ENCODE measurements around the gene TINCR. TPM values are rescaled to one million over a fixed set of nuclear protein-coding genes. Genes with fewer than 3 reads are reported as not detected.

Gene TINCR
- total RNA-seq, 1 donor from 2014 or later: not detected

DNA sequence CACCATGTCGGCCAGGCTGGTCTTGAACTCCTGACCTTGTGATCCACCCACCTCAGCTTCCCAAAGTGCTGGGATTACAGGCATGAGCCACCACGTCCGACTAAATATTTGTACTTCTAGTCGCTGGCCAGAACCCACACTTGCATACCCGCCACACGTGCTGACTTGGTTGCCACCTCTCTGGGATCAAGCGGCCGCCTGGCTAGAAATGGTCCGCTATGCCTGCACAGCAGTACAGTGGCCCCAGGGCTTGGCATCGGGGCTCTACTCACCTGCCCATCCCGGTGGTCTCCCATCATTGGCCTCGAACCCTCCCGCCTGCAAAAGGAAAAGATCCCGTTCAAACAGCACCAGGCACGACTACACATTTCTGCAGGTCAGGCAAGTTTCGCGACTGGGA is 23.7 kb upstream of the TINCR start:
- peaks cover 4% of the 10 kb centered on the region for H3K4me1 ChIP-seq
- no peaks in the 10 kb centered on the region for H3K9me3 ChIP-seq (replicated peaks)
- TF ChIP-seq CTCF (IDR thresholded peaks at IDR 0.05; ENCODE audit: borderline replicate concordance): no peak
- intact Hi-C loops (cut with micrococcal nuclease): no loop called here
- no peak for DNase-seq
- peaks cover 100% of the 10 kb centered on the region for H3K36me3 ChIP-seq
- H3K27ac ChIP-seq (replicated peaks): no peak overlapping the region
- H3K4me3 ChIP-seq: no peak overlapping the region
- H3K27me3 ChIP-seq (ENCODE audit: low read depth): no peaks in the 10 kb centered on the region

GRCh38 chr19:5590865-5591154 is 23.1 kb upstream of the TINCR start:
- Histone ChIP-seq H3K4me1 (peaks cover 10% of the 10 kb centered on the region), H3K4me3 (no peak overlapping the region), H3K9me3 (replicated peaks) (no peaks in the 10 kb centered on the region), H3K27ac (replicated peaks) (no peak overlapping the region), H3K36me3 (peaks cover 98% of the 10 kb centered on the region), H3K27me3 (ENCODE audit: low read depth) (no peaks in the 10 kb centered on the region)
- DNase-seq: no peak
- intact Hi-C loops (cut with micrococcal nuclease): no loop called here
- TF ChIP-seq CTCF (IDR thresholded peaks at IDR 0.05; ENCODE audit: borderline replicate concordance): no peak

GRCh38 chr19:5590151-5590864 is 22.6 kb upstream of the TINCR start:
- Histone ChIP-seq H3K9me3 (replicated peaks) (no peaks in the 10 kb centered on the region), H3K27ac (replicated peaks) (no peak overlapping the region), H3K4me3 (no peak overlapping the region), H3K27me3 (ENCODE audit: low read depth) (no peaks in the 10 kb centered on the region), H3K36me3 (peaks cover 93% of the 10 kb centered on the region), H3K4me1 (peaks cover 15% of the 10 kb centered on the region)
- intact Hi-C loops (cut with micrococcal nuclease): no loop called here
- no peak for DNase-seq
- TF ChIP-seq CTCF (IDR thresholded peaks at IDR 0.05; ENCODE audit: borderline replicate concordance): no peak

GRCh38 chr19:5588906-5589676 is 21.3 kb upstream of the TINCR start:
- peaks cover 17% of the 10 kb centered on the region for H3K4me1 ChIP-seq
- no peak overlapping the region for H3K4me3 ChIP-seq
- no peaks in the 10 kb centered on the region for H3K9me3 ChIP-seq (replicated peaks)
- no peak for TF ChIP-seq CTCF (IDR thresholded peaks at IDR 0.05; ENCODE audit: borderline replicate concordance)
- no peak for DNase-seq
- peaks cover 81% of the 10 kb centered on the region for H3K36me3 ChIP-seq
- intact Hi-C loops (cut with micrococcal nuclease): no loop called here
- no peak overlapping the region for H3K27ac ChIP-seq (replicated peaks)
- no peaks in the 10 kb centered on the region for H3K27me3 ChIP-seq (ENCODE audit: low read depth)

DNA sequence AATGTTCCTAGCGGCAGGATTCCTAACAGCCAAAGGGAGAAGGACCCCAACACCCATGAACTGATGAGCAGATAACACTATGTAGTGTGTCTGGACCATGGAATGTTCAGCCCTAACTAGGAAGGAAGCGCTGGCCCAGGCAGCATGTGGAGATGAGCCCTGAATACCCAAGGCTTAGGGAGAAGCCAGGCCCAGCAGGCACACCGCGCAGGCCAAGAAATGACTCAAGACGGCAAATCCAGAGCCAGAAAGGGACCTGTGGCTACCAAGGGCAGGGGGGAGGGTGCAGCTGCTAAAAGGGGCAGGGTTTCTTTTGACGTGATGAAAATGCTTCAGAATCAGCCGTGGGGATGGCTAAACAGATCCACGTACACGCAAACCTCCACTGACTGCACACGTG is 20.7 kb upstream of the TINCR start:
- no peak overlapping the region for H3K4me3 ChIP-seq
- no peaks in the 10 kb centered on the region for H3K9me3 ChIP-seq (replicated peaks)
- H3K27me3 ChIP-seq (ENCODE audit: low read depth): no peaks in the 10 kb centered on the region
- no peak for DNase-seq
- intact Hi-C loops (cut with micrococcal nuclease): no loop called here
- TF ChIP-seq CTCF (IDR thresholded peaks at IDR 0.05; ENCODE audit: borderline replicate concordance): no peak
- no peak overlapping the region for H3K27ac ChIP-seq (replicated peaks)
- H3K4me1 ChIP-seq: peaks cover 17% of the 10 kb centered on the region
- H3K36me3 ChIP-seq: peaks cover 74% of the 10 kb centered on the region

Measured in left ventricle myocardium inferior (tissue), 1 donor.